ENCODE results near the gene CCDC178.

- TF ChIP-seq POLR2A (IDR thresholded peaks at IDR 0.05; ENCODE audit: low read depth) (no peak), CTCF (IDR thresholded peaks at IDR 0.05) (no peak), EP300 (IDR thresholded peaks at IDR 0.05) (no peak), POLR2AphosphoS5 (IDR thresholded peaks at IDR 0.05) (no peak)
These were observed 158.4 kb downstream of the CCDC178 start for GRCh38 chr18:33282142-33282541.

Measured in esophagus muscularis mucosa (tissue), 4 donors.